GM21367 (cell line): ENCODE results near the gene FRMPD4.
"Not testable (repeated sequence)": the region's sequence is repeated elsewhere in the genome, so short reads cannot be mapped to it uniquely, and the experiment has no call there.

Experiments used
- ATAC-seq: cut with Tn5 transposase; IDR thresholded peaks from one replicate; pipeline ENCODE4 v1.9.1; 2021; ENCODE audit not compliant: unreplicated experiment

FRMPD4 gene

DNA sequence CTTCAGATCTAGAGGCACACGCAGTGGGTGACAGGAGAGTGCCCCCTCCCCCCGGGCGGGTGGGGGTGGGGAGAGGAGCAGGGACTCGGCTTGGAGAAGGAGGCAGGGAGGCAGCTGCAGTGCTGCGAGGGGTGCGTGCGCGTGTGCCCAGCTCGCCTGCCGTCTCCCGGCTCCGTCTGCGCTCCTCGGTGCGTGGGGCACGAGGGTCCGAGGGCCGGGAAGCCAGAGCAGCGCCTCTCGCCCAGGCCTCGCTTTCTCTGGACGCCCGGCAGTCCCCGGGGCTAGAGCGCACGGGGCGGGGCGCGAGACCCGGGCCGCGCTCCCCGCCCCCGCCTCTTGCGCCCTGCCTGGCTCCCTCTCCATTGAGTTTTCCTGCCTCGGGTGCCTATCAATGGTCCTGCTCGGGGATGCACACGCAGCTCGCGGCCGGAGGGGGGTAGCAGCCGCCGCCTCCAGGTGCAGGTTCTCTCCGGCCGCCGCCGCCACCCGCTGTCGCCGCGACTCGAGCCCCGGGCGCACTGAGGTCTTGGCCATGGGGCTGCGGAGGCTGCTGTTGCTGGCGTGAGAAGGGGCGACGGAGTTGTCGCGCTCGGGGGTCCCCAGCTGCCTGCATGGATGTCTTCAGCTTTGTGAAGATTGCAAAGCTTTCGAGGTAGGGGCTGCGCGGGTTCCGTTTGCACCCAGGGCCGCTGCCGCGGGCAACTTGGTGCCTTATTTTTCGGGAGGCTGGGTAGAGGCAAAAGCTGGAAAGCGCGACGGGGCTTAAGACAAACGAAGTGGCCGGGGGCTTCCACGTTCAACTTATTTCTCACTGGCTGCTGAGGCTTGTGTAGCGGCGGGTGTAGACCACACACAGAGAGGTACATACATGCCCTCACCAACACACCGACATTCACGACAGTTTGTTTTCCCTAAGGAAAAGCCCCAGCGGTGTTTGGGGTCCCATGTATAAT, at the start of gene FRMPD4:
Gene FRMPD4 (plus strand): TSS at position 113 of the 953 bp plus-strand sequence. CDS start 499 bp downstream, at position 612.
- no peak for ATAC-seq

DNA sequence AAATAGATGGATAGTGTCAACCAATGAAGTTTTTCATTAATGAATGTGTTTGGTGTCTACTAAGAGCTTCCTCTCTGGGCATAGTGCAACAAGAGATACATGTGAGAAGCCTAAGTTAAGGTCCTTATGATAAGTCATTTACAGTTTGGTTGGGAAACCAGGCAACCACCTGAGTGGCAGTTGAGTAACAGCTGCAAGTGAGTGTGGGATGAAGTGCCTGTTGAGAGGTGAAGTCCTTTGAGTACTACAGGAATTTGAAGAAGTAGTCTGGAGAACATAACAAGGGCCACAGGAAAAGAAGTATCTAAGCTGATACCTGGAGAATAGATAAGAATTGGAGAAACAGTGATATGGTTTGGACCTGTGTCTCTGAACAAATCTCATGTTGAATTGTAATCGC, 48.5 kb upstream of the FRMPD4 start:
- no peak for ATAC-seq

DNA sequence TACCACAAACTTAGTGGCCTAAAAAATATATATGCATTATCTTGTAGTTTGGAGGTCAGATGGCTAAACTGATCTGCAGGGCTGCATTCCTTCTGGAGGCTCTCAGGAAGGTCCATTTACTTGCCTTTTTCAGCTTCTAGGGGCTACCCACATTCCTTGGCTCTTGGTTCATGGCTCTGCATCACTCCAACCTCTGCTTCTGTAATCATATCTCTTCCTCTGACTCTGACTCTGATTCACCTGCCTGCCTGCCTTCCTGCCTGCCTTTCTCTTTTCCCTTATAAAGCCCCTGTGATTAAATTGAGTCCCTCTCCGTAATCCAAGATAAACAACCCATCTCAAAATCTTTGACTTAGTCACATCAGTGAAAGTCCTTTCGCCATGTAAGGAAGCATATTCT, 25.0 kb upstream of the FRMPD4 start:
- ATAC-seq = no peak

DNA sequence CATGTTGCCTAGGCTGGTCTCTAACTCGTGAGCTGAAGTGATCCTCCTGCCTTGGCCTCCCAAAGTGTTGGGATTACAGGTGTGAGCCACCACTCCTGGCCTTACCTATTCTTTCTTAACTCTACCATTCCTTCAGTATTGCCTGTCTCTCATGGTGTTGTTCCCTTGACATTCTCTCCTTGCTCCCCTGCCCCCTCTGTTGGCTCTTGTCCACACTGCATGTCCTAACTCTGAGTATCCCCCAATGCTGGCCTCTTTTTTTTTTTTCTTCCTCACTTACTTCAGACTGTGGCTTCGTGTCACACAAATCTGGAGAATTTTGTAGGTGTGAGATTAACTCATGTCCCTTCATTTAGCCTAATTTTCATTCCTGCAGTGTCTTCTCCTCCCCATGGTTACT, 22.9 kb upstream of the FRMPD4 start:
- ATAC-seq = no peak

DNA sequence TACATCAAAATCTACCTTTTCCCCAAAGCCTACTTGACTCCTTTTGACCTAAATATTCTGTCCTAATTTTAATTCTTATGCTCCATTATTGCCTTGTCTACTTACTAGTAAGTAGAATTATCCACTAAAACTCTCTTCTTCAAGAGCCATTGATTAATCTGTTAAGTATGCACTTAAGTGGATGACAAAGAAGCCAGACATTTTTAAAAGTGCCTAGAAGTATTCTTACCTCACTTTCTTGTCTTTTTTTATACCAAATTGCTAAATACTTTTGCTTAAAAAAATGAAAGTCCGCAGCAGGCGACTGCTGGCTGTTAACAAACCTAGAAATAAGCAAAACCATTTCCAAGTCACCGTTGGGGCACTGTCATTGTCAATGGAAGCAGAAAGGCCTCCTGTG, 20.1 kb upstream of the FRMPD4 start:
- no peak for ATAC-seq

DNA sequence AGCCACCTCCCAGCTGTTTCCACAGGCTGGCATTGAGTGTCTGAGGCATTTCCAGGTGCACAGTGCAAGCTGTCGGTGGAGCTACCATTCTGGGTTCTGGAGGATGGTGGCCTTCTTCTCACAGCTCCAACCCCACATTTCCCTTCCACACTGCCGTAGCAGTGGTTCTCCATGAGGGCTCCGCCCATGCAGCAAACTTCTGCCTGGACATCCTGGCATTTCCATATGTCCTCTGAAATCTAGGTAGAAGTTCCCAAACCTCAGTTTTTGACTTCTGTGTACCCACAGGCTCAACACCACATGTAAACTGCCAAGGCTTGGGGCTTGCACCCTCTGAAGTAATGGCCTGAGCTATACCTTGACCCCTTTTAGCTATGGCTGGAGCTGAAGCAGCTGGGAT, 10.3 kb upstream of the FRMPD4 start:
- ATAC-seq = no peak

DNA sequence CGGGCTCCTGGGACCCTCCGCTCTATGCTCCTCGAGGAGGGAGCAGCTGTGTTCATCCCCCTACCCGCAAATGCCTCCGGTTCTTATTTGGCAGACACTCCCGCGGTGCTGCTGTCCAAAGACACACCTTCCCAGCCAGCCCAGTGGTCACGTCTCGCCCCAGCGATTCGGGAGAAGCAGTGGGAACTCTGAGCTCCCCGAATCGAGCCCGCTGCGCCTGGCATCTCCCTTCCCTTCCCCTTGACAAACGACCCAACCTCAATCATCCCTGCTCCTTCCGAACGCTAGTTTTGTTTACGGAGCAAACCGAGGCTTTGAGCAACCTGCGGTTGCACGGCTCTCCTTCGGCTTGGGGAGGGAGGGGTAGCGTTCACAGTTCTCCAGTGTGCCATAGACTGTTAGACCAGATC, 317 bp upstream of the FRMPD4 start:
- ATAC-seq = no peak

DNA sequence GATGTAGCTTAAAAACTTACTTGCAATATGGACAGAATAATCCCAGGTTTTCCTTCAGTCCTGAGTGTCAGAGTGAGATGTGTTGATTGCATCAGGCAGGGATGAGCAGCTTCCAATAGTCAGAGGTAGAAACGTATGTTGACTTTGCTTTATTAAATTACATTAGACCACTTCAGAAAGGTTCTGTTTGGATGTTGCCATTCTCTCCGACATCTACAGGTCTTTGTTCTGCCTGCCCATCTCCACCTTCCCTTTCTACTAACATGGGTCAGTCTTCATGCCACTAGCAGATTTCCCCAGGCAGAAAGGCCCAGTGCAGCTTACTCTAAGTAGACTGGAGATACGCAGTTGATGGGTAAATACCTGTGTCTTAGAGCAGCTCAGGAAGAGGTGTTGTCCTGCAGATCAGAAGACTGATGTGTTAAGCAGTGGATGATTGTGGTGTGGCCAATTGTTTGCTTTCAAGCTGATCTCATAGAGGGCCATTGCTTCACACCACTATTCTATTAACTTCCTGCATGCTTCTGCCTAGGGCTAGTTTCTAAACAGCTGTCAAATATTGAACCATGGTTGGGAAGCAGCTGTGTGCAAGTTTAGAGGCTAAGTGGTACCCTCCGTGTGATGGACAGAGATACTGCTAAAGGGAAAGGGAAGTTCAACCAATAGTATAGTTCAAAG, 1.8 kb downstream of the FRMPD4 start:
- ATAC-seq = no peak

DNA sequence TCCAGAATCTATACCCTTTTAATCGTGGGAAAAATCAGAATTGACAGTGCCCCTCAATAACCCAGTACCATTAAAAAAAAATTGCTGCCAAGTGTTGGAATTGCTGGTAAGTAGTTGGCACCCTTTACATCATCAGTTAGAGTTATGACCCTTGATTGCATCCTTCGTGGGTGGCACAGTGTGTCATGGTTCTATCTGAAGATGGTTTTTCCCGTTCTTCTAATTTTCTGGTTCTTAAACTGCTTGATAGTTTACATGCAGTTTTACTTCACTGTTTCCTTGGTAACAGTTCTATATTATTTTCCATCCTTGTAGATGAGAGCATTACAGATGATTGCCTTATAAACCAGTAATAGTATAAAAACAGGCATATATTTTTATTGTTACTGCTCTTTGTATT, 3.2 kb downstream of the FRMPD4 start:
- no peak for ATAC-seq

DNA sequence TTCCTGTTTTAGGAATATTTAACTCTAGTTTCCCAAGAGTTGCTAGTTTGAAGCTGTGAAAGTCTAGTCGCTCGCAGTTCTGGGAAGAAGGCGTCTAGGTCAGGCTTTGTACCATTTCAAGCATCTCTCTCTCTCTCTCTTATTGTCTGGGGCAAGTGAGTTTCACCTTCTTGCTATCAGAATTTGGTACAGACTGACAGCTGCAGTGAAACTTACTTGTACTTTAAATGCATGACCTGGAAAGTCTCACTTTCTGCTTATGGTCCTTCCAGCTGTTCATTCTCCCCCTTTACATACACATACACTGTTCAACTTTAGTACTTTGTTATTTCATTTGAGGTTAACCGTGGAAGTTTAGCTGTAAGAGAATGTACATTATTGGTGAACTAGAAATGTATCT, 4.4 kb downstream of the FRMPD4 start:
- ATAC-seq = no peak

DNA sequence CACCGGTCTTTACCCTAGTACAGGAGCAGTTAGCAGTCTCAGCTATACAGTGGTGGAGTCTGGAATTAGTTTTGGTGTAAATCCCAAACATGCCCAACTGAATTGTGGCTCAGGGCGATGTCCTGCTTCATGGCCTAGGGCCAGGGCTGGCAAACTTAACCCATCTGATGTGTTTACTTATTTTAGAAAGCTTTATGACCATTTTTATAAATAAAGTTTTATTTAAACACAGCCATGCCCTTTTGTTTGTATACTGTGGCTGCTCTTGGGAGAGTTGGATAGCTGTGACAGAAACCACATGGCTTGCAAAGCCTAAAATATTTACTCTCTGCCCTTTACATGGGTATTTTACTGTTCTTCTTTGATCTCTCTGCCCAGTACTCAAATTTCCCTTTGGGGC, 7.1 kb downstream of the FRMPD4 start:
- ATAC-seq = no peak

DNA sequence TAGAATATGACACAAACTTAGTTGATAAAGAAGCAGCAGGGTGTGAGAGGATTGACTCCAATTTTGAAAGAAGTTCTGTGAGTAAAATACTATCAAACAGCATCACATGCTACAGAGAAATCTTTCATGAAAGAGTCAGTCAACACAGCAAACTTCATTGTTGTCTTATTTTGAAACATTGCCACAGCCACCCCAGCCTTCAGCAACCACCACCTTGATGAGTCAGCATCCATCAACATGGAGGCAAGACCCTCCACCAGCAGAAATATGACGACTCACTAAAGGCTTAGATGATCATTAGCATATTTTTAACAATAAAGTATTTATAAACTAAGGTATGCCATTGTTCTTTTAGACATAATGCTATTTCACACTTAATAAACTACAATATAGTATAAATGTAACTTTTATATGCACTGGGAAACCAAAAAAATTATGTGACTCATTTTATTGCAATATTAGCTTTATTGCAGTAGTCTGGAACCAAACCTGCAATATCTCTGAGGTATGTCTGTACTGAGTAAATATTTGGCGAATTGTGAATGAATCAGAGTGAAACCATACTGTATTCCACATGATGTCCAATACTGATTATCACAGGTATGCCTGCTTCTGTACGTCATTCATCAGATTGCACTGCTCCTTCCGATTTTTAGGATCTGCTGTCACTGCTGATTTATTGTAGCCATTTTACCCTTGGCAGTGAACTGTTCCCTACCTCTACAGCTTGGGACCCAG, 11.6 kb downstream of the FRMPD4 start:
- ATAC-seq = no peak

DNA sequence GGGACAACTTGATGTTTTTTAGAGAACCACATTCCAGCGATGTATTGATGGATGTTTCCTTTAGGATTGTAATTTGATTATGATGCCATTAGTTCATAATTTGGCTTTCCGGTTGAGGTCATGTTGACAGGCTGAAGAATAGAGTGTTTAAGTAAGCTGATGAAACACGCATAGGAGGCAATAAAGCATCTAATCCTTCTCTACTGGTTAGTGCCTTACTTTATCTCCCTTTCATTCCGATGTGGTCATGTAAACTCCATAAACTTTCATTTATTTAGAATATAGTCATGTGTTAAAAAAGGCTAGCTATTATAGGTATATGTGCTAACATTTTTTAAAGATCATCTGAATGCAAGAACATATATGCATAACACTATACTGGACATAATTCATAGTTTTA, 15.0 kb downstream of the FRMPD4 start:
- no peak for ATAC-seq

DNA sequence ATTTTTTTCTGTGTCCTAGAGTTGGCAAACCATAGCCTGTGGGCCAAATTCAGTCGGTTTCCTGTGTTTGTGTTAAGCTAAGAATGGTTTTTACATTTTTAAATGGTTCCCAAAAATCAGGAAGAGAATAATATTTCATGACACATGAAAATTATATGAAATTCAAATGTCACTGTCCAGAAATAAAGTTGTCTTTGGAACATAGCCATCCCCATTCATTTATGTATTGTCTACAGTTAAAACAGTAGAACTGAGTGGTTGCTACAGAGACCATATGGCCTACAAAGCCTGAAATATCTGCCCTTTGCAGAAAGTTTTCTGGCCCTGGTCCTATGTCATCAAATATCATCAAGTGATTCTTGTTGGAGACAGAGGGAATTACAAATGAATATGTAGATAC, 15.5 kb downstream of the FRMPD4 start:
- no peak for ATAC-seq

DNA sequence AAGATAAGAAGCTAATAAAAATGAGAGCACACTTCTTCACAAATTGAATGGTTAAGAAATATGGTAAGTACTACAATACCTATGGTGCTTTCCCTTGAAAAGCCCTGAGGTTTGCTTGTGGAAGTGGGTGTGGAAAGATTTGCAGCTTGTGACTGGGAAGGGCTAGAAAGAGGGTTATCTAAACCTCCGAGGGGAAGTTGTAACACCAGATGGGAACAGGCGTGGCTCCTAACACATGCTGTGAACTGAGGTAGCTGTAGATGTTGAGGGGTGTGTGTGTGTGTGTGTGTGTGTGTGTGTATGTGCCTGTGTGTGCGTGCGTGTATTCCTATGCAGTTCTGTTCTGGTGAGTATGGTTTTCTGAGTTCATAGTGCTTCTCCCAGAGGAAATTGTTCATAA, 21.5 kb downstream of the FRMPD4 start:
- no peak for ATAC-seq

DNA sequence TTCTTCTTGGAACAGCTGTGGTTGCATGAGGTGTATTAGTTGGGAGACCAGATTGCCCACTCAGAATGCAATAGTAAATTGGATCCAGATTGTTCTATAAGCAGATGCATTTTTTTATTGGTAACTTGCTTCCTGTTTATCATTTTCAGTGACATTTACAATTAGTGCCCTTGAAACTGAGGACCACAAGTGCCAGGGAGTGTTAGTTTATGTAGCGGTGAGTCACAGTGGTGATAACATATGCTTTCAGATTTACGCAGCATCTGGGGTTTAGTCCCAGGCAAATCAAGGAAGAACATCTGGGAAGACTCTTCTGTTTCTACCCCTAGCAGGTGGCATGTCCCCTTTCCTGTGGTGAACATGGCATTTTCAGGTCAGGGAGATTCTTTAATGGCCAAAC, 24.1 kb downstream of the FRMPD4 start:
- no peak for ATAC-seq

DNA sequence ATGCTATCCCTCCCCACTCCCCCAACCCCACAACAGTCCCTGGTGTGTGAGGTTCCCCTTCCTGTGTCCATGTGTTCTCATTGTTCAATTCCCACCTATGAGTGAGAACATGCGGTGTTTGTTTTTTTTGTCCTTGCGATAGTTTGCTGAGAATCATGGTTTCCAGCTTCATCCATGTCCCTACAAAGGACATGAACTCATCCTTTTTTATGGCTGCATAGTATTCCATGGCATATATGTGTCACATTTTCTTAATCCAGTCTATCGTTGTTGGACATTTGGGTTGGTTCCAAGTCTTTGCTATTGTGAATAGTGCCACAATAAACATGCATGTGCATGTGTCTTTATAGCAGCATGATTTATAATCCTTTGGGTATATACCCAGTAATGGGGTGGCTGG, 25.9 kb downstream of the FRMPD4 start:
- ATAC-seq = not testable (repeated sequence)

DNA sequence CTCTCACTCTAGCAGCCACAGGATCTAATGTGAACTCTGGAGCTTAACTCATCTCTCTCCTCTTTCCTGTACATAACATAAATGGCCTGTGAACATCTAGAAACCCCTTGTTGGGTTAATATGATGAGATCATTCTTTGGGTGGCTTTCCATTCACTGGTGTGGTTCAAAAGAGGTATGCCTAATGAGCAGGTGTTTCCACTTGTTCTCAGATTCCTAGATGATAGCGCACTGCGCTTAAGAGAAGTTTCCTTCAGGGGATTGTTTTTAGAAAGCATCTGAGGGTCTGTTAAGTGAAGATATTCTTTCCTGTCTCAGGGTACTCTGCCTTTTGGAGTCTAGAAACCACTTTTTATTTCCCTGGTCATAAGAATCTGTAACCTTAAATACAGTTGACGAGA, 32.5 kb downstream of the FRMPD4 start:
- no peak for ATAC-seq

DNA sequence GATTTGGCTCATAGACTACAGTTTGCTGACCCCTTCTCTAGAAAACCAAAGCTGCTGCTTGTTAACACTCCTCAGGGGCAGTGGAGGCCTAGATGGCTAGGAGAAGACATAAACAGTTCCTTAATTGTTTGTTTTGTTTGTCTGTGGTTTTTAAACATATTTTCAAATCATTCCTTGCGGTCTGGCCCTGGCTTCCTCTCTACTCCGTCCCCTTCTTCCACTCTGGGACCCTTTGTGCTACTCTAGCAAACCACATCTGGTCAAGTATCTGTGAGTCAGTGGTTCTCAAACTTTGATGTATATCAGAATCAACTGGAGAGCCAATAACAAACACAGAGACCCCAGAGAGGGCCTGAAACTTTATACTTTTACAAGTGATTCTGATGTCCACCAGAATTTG, 36.1 kb downstream of the FRMPD4 start:
- ATAC-seq = no peak

DNA sequence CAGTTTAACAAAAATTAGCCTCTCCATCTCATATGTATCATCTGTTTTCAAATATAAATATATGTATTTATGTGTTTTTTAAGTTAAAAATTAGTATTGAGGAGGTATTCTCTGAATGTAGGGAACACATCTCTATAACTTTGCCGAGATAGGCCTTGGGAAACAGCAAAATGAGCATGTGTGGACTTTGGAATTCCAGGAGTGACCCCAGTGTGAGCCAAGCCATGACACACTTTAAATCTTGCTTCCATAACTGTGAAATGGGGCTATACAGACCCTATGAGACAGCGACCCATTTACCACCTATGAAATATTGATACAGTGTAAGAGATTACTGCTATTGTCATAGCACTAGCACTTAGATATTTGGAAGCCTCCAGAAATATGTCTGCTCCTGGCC, 58.8 kb downstream of the FRMPD4 start:
- ATAC-seq = no peak

DNA sequence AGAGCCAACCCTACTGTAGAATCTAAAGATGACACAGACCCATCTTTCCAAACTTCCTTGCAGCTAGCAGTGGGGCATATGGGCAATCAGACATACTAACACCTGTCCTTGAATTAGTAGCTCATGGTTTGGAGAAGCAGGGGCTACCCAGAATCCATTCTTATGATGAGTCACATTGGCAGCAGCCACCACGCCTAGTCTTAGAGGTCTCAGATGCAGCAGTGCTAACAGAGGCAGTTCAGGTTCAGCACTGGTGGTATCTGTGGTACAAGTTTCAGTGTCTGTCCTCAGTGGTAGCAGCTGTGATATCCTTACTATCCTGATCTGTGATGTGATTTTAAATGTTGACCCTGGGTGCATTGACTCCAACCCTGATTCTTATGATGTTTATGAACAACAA, 68.1 kb downstream of the FRMPD4 start:
- ATAC-seq = no peak
